Measurements from ENCODE around the gene SPARC.

- TF ChIP-seq, protein P1, sequence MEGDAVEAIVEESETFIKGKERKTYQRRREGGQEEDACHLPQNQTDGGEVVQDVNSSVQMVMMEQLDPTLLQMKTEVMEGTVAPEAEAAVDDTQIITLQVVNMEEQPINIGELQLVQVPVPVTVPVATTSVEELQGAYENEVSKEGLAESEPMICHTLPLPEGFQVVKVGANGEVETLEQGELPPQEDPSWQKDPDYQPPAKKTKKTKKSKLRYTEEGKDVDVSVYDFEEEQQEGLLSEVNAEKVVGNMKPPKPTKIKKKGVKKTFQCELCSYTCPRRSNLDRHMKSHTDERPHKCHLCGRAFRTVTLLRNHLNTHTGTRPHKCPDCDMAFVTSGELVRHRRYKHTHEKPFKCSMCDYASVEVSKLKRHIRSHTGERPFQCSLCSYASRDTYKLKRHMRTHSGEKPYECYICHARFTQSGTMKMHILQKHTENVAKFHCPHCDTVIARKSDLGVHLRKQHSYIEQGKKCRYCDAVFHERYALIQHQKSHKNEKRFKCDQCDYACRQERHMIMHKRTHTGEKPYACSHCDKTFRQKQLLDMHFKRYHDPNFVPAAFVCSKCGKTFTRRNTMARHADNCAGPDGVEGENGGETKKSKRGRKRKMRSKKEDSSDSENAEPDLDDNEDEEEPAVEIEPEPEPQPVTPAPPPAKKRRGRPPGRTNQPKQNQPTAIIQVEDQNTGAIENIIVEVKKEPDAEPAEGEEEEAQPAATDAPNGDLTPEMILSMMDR (IDR thresholded peaks at IDR 0.05; ENCODE audit: insufficient read depth, low read length), result no peak
- TF ChIP-seq POLR2AphosphoS5 (IDR thresholded peaks at IDR 0.05; ENCODE audit: low read depth), result no peak
- TF ChIP-seq, protein P2, sequence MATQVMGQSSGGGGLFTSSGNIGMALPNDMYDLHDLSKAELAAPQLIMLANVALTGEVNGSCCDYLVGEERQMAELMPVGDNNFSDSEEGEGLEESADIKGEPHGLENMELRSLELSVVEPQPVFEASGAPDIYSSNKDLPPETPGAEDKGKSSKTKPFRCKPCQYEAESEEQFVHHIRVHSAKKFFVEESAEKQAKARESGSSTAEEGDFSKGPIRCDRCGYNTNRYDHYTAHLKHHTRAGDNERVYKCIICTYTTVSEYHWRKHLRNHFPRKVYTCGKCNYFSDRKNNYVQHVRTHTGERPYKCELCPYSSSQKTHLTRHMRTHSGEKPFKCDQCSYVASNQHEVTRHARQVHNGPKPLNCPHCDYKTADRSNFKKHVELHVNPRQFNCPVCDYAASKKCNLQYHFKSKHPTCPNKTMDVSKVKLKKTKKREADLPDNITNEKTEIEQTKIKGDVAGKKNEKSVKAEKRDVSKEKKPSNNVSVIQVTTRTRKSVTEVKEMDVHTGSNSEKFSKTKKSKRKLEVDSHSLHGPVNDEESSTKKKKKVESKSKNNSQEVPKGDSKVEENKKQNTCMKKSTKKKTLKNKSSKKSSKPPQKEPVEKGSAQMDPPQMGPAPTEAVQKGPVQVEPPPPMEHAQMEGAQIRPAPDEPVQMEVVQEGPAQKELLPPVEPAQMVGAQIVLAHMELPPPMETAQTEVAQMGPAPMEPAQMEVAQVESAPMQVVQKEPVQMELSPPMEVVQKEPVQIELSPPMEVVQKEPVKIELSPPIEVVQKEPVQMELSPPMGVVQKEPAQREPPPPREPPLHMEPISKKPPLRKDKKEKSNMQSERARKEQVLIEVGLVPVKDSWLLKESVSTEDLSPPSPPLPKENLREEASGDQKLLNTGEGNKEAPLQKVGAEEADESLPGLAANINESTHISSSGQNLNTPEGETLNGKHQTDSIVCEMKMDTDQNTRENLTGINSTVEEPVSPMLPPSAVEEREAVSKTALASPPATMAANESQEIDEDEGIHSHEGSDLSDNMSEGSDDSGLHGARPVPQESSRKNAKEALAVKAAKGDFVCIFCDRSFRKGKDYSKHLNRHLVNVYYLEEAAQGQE (IDR thresholded peaks at IDR 0.05; ENCODE audit: insufficient replicate concordance, low read depth), result no peak
- no peak for TF ChIP-seq GABPA (IDR thresholded peaks at IDR 0.05; ENCODE audit: low read depth)
- no peak for TF ChIP-seq SPI1 (IDR thresholded peaks at IDR 0.05; ENCODE audit: borderline replicate concordance, low read depth)
Measured at GRCh38 chr5:151699071-151699901, 12.6 kb upstream of the SPARC start.

All from HL-60 (cell line).